Activated T-helper 17 cell treated with anti-CD3 and anti-CD28 coated beads, Interleukin-2, amount 50 U/mL, for 72 hours (primary cell): ENCODE measurements around the gene KCNQ1. TPM values are rescaled to one million over a fixed set of nuclear protein-coding genes. Genes with fewer than 3 reads are reported as not detected.
A peak's percentile ranks its signal among the peaks of the same experiment; 100 is the strongest.

ENCODE experiments used
- ATAC-seq: fragments of 150-1000 bp; cut with Tn5 transposase; replicated peaks from 2 replicates; pipeline ENCODE4 v1.10.0; 2021; ENCODE audit warnings: mild to moderate bottlenecking, moderate library complexity
- H3K27ac Mint-ChIP-seq: one replicate; pipeline ENCODE4 v1.8.0; 2022; ENCODE audit warnings: mixed read lengths
- H3K27me3 Mint-ChIP-seq: one replicate; pipeline ENCODE4 v1.8.0; 2022; ENCODE audit warnings: mixed read lengths
- H3K36me3 Mint-ChIP-seq: one replicate; pipeline ENCODE4 v1.8.0; 2022; ENCODE audit warnings: low read depth, mild to moderate bottlenecking, mixed read lengths
- H3K4me1 Mint-ChIP-seq: one replicate; pipeline ENCODE4 v1.8.0; 2022; ENCODE audit warnings: mixed read lengths
- H3K4me3 Mint-ChIP-seq: one replicate; pipeline ENCODE4 v1.8.0; 2022; ENCODE audit warnings: mild to moderate bottlenecking, mixed read lengths
- H3K9me3 Mint-ChIP-seq: one replicate; pipeline ENCODE4 v1.8.0; 2022; ENCODE audit warnings: mixed read lengths
- total RNA-seq, 2 donors: library from RNA; stranded (reverse); gene quantifications; one replicate each; pipeline ENCODE4 v1.2.3, GENCODE V29; 2022

KCNQ1 gene
- total RNA-seq, 2 donors from 2014 or later: 7.0 to 9.7 TPM

DNA sequence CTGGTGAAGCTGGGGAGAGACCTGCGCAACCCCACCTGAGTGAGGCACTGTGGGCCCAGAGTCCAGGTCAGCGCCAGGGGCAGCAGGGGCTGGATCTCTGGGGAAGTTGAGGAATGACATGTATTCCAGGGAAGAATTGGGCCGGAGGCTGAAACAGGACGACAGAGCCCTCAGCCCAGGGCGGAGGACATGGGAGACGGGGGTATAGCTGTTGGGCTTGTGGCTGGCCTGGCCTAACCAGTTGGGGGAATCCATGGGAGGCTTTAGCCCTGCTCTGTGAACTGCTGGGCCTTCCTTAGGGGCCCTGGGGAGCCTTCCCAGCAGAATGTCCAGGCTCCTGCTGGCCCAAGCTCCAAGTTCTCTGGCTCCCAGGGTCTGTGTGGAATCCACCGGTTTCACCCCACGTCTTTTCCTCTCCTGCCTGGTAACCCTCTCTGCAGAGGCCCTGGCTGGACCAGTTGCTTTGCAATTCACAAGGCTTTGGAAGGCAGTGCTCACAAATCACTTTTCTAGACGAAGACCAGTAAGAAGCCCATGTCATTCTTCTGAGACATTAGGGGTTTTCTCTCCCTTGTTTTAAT lies 305.4 kb downstream of the KCNQ1 start:
- Mint-ChIP-seq H3K36me3 (no peaks in the 10 kb centered on the region), H3K4me1 (no peaks in the 10 kb centered on the region), H3K27ac (no peak overlapping the region), H3K27me3 (no peaks in the 10 kb centered on the region), H3K9me3 (peaks cover 6% of the 10 kb centered on the region), H3K4me3 (no peak overlapping the region)
- ATAC-seq: no peak

- no peaks in the 10 kb centered on the region for H3K27me3 Mint-ChIP-seq
- H3K4me1 Mint-ChIP-seq: no peaks in the 10 kb centered on the region
- H3K27ac Mint-ChIP-seq: no peak overlapping the region
- H3K9me3 Mint-ChIP-seq: peaks cover 7% of the 10 kb centered on the region
- no peak overlapping the region for H3K4me3 Mint-ChIP-seq
- H3K36me3 Mint-ChIP-seq: no peaks in the 10 kb centered on the region
- no peak for ATAC-seq
These were observed 306.1 kb downstream of the KCNQ1 start for GRCh38 chr11:2750682-2751522.

GRCh38 chr11:2751523-2752203 lies 306.9 kb downstream of the KCNQ1 start:
- H3K36me3 Mint-ChIP-seq: no peaks in the 10 kb centered on the region
- ATAC-seq: no peak
- no peak overlapping the region for H3K4me3 Mint-ChIP-seq
- H3K27me3 Mint-ChIP-seq: no peaks in the 10 kb centered on the region
- peaks cover 7% of the 10 kb centered on the region for H3K9me3 Mint-ChIP-seq
- no peaks in the 10 kb centered on the region for H3K4me1 Mint-ChIP-seq
- no peak overlapping the region for H3K27ac Mint-ChIP-seq

GRCh38 chr11:2752204-2752770 lies 307.5 kb downstream of the KCNQ1 start:
- Mint-ChIP-seq H3K36me3 (no peaks in the 10 kb centered on the region), H3K4me3 (no peak overlapping the region), H3K4me1 (no peaks in the 10 kb centered on the region), H3K9me3 (peaks cover 7% of the 10 kb centered on the region), H3K27ac (no peak overlapping the region), H3K27me3 (no peaks in the 10 kb centered on the region)
- no peak for ATAC-seq

- no peaks in the 10 kb centered on the region for H3K27me3 Mint-ChIP-seq
- no peaks in the 10 kb centered on the region for H3K36me3 Mint-ChIP-seq
- H3K27ac Mint-ChIP-seq: no peak overlapping the region
These were observed 308.1 kb downstream of the KCNQ1 start for GRCh38 chr11:2752923-2753322.

DNA sequence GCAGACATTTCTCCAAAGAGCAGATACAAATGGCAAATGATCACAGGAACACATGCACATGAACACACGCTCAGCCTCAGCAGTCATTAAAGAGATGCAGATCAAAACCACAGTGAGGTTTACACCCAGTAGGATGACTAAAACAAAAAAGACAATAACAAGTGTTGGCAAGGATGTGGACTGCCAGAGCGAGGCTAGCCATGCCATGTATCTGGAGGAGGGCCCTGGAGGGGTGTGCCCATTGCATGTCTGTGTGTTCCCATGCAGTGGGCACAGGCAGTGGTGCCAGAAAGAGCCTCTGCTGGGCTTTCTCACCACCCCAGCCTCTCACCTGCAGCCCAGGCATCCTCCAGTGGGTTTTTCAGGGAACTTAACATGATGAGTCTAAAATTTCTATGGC lies 309.2 kb downstream of the KCNQ1 start:
- ATAC-seq: peak; percentile 31
- H3K27me3 Mint-ChIP-seq: no peaks in the 10 kb centered on the region

More at GRCh38 chr11:2752923-2753322, 308.1 kb downstream of the KCNQ1 start:
- H3K9me3 Mint-ChIP-seq: peaks cover 7% of the 10 kb centered on the region
- no peak for ATAC-seq
- H3K4me1 Mint-ChIP-seq: no peaks in the 10 kb centered on the region
- no peak overlapping the region for H3K4me3 Mint-ChIP-seq

DNA sequence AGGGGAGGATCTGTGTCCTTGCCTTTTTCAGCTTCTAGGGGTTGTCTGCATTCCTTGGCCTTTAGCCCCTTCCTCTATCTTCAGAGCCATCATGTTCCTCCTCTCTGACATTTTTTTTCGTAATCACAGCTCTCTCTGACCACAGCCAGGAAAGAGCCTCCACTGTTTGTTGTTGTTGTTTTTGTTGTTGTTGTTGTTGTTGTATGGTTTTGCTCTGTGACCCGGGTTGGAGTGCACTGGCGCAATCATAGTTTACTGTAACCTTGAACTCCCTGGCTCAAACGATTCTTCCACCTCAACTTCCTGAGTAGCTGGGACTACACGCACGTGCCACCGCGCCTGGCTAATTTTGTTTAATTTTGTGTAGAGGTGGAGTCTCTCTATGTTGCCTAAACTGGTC lies 310.3 kb downstream of the KCNQ1 start:
- no peak for ATAC-seq
- Mint-ChIP-seq H3K4me1 (no peaks in the 10 kb centered on the region), H3K27ac (no peak overlapping the region), H3K36me3 (no peaks in the 10 kb centered on the region), H3K9me3 (peaks cover 7% of the 10 kb centered on the region), H3K4me3 (no peak overlapping the region), H3K27me3 (no peaks in the 10 kb centered on the region)

More for the DNA sequence above, 309.2 kb downstream of the KCNQ1 start:
- Mint-ChIP-seq H3K4me3 (no peak overlapping the region), H3K4me1 (no peaks in the 10 kb centered on the region), H3K27ac (no peak overlapping the region), H3K36me3 (no peaks in the 10 kb centered on the region), H3K9me3 (peaks cover 7% of the 10 kb centered on the region)

DNA sequence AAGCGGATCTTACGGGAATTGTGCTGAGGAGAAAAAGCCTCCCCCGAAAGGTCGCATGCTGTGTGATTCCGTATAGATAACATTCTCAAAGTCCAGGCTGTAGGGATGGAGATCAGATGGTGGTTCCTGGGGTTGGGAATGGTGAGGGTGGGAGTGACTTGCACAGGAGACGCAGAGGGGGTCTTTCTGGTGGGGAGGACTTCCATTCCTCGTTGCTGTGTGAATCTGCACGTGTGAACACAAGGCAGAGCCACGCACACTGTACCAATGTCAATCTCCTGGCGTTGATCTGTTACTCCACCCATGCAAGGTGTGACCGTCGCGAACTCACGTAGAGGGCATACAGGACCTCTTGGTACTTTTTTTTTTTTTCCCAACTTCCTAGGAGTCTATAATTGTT lies 313.9 kb downstream of the KCNQ1 start:
- Mint-ChIP-seq H3K4me3 (no peak overlapping the region), H3K9me3 (peaks cover 7% of the 10 kb centered on the region), H3K4me1 (no peaks in the 10 kb centered on the region), H3K27ac (no peak overlapping the region), H3K36me3 (no peaks in the 10 kb centered on the region), H3K27me3 (no peaks in the 10 kb centered on the region)
- no peak for ATAC-seq

- Mint-ChIP-seq H3K36me3 (no peaks in the 10 kb centered on the region), H3K4me1 (no peaks in the 10 kb centered on the region), H3K4me3 (no peak overlapping the region), H3K27me3 (no peaks in the 10 kb centered on the region), H3K9me3 (peaks cover 3% of the 10 kb centered on the region), H3K27ac (no peak overlapping the region)
- no peak for ATAC-seq
These were observed 314.7 kb downstream of the KCNQ1 start for GRCh38 chr11:2759228-2760195.

GRCh38 chr11:2760196-2760871 lies 315.5 kb downstream of the KCNQ1 start:
- H3K4me3 Mint-ChIP-seq: no peak overlapping the region
- H3K27me3 Mint-ChIP-seq: no peaks in the 10 kb centered on the region
- no peak overlapping the region for H3K27ac Mint-ChIP-seq
- H3K9me3 Mint-ChIP-seq: no peaks in the 10 kb centered on the region
- no peaks in the 10 kb centered on the region for H3K4me1 Mint-ChIP-seq
- no peak for ATAC-seq
- H3K36me3 Mint-ChIP-seq: no peaks in the 10 kb centered on the region

- H3K4me3 Mint-ChIP-seq: no peak overlapping the region
- H3K9me3 Mint-ChIP-seq: no peaks in the 10 kb centered on the region
- no peaks in the 10 kb centered on the region for H3K27me3 Mint-ChIP-seq
- no peak for ATAC-seq
- no peaks in the 10 kb centered on the region for H3K4me1 Mint-ChIP-seq
- no peaks in the 10 kb centered on the region for H3K36me3 Mint-ChIP-seq
- no peak overlapping the region for H3K27ac Mint-ChIP-seq
These were observed 316.6 kb downstream of the KCNQ1 start for GRCh38 chr11:2761131-2762030.

GRCh38 chr11:2762031-2762380 lies 317.2 kb downstream of the KCNQ1 start:
- H3K27me3 Mint-ChIP-seq: no peaks in the 10 kb centered on the region
- no peak overlapping the region for H3K27ac Mint-ChIP-seq
- H3K4me3 Mint-ChIP-seq: no peak overlapping the region
- H3K36me3 Mint-ChIP-seq: no peaks in the 10 kb centered on the region
- H3K9me3 Mint-ChIP-seq: no peaks in the 10 kb centered on the region
- H3K4me1 Mint-ChIP-seq: no peaks in the 10 kb centered on the region
- no peak for ATAC-seq

- Mint-ChIP-seq H3K4me1 (no peaks in the 10 kb centered on the region), H3K9me3 (no peaks in the 10 kb centered on the region), H3K4me3 (no peak overlapping the region), H3K27ac (no peak overlapping the region), H3K36me3 (no peaks in the 10 kb centered on the region), H3K27me3 (no peaks in the 10 kb centered on the region)
- no peak for ATAC-seq
These were observed 317.6 kb downstream of the KCNQ1 start for GRCh38 chr11:2762451-2762850.
